ENCODE measurements around the gene ESRRG.

DNA sequence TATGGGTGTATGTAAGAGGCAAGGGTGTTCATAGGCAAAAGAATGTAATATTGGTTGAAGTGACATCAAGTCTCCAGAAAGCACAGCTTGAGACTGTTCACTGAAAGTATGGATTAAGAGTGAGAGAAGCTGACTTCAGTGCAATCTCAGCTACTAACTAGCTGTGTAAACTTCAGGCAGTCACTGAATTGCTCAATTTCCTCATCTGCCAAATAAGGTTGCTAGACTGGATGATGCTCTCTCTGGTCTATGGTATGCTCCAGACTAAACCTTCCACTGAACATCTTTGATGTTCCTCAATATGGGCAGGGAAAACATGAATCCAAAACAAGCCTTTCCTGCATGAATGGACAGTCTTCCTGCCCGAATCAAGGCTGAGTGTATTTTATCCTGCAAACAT lies 188.2 kb downstream of the ESRRG start:
- TF ChIP-seq, protein P1, sequence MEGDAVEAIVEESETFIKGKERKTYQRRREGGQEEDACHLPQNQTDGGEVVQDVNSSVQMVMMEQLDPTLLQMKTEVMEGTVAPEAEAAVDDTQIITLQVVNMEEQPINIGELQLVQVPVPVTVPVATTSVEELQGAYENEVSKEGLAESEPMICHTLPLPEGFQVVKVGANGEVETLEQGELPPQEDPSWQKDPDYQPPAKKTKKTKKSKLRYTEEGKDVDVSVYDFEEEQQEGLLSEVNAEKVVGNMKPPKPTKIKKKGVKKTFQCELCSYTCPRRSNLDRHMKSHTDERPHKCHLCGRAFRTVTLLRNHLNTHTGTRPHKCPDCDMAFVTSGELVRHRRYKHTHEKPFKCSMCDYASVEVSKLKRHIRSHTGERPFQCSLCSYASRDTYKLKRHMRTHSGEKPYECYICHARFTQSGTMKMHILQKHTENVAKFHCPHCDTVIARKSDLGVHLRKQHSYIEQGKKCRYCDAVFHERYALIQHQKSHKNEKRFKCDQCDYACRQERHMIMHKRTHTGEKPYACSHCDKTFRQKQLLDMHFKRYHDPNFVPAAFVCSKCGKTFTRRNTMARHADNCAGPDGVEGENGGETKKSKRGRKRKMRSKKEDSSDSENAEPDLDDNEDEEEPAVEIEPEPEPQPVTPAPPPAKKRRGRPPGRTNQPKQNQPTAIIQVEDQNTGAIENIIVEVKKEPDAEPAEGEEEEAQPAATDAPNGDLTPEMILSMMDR (IDR thresholded peaks at IDR 0.05; ENCODE audit: low read length): no peak
- TF ChIP-seq EZH2 (IDR thresholded peaks at IDR 0.05; ENCODE audit: borderline replicate concordance, low read length): no peak

Data from OCI-LY1 (cell line).